Retinal pigment epithelial cell (primary cell): Measurements from ENCODE around the gene KCNT1.

ENCODE experiments used
- DNase-seq: peaks from one replicate; pipeline ENCODE4 v3.0.0-alpha.2; 2010; ENCODE audit warnings: low read depth
- H3K4me3 ChIP-seq: 2 replicates; pipeline ENCODE4 v1.5.1; 2011; ENCODE audit warnings: mild to moderate bottlenecking, low read length, control low read depth, moderate library complexity
- CTCF ChIP-seq: conservative IDR thresholded peaks from 2 replicates; pipeline ENCODE4 v1.5.1; 2011; ENCODE audit warnings: low read depth, low read length, control low read depth, inconsistent platforms

KCNT1 gene

GRCh38 chr9:135698767-135699166 lies 3.2 kb upstream of the KCNT1 start:
- no peak for DNase-seq
- H3K4me3 ChIP-seq = no peak overlapping the region
- TF ChIP-seq CTCF = no peak

- H3K4me3 ChIP-seq = no peak within 1 kb of the TSS
- DNase-seq = no peak
- TF ChIP-seq CTCF = no peak
Measured at GRCh38 chr9:135699440-135699839, 2.5 kb upstream of the KCNT1 start, which contains the start of gene SOHLH1. Gene SOHLH1 (minus strand): TSS chr9:135699481. CDS start chr9:135699467, 14 bp downstream.

GRCh38 chr9:135700525-135700924 lies 1.5 kb upstream of the KCNT1 start:
- no peak for TF ChIP-seq CTCF
- no peak overlapping the region for H3K4me3 ChIP-seq
- no peak for DNase-seq

GRCh38 chr9:135701067-135701958 lies 672 bp upstream of the KCNT1 start:
- TF ChIP-seq CTCF = no peak
- H3K4me3 ChIP-seq = no peak overlapping the region
- no peak for DNase-seq

GRCh38 chr9:135703726-135704125 lies 1.7 kb downstream of the KCNT1 start:
- H3K4me3 ChIP-seq = no peak overlapping the region
- no peak for TF ChIP-seq CTCF
- no peak for DNase-seq

GRCh38 chr9:135704483-135704882 lies 2.5 kb downstream of the KCNT1 start:
- DNase-seq = no peak
- no peak for TF ChIP-seq CTCF
- no peak overlapping the region for H3K4me3 ChIP-seq

- TF ChIP-seq CTCF = no peak
- H3K4me3 ChIP-seq = no peak overlapping the region
- DNase-seq = no peak
Measured at GRCh38 chr9:135705376-135705775, 3.4 kb downstream of the KCNT1 start.
